Peyer's patch (tissue), 4 donors: ENCODE data around the gene NEDD9.

Experiments
- CTCF ChIP-seq, 6 experiments: fragments of 450-650 bp in 4 of 6; fragments of 200-600 bp in 2 of 6; sonication (generic) in 1 of 6; IDR thresholded peaks; one replicate each; pipeline ENCODE4 v1.5.1; 2017 to 2019; ENCODE audit warnings: antibody characterized with exemption in 6 of 6, mild to moderate bottlenecking in 3 of 6, moderate library complexity in 1 of 6
- POLR2A ChIP-seq, 2 donors: fragments of 450-650 bp; IDR thresholded peaks; one replicate each; pipeline ENCODE4 v1.5.1; 2017; ENCODE audit warnings: antibody characterized with exemption in 2 of 2, mild to moderate bottlenecking in 2 of 2, moderate library complexity in 2 of 2

GRCh38 chr6:11143394-11144371 lies 88.8 kb downstream of the NEDD9 start:
- no peak for TF ChIP-seq CTCF (IDR thresholded peaks at IDR 0.05)
- no peak for TF ChIP-seq POLR2A (IDR thresholded peaks at IDR 0.05)
